Heart right ventricle (tissue), 16 donors: ENCODE measurements around the gene FPGS. TPM values are rescaled to one million over a fixed set of nuclear protein-coding genes. Genes with fewer than 3 reads are reported as not detected.

ENCODE experiments used
- ATAC-seq, 8 donors: fragments of 200-7000 bp; cut with Tn5 transposase; one replicate each; pipeline ENCODE4 v1.9.1; 2020; ENCODE audit warnings: mild to moderate bottlenecking in 8 of 8, moderate library complexity in 8 of 8, moderate number of reproducible peaks in 1 of 8
- DNase-seq, 2 donors: peaks; one replicate each; pipeline ENCODE4 v3.0.0-alpha.2; 2020
- H3K27ac ChIP-seq, 10 donors: fragments of 200-600 bp; sonication (generic) in 2 of 10; one replicate each; pipeline versions ENCODE4 v1.5.0 to v1.8.0; 2020 to 2022; ENCODE audit warnings: mild to moderate bottlenecking in 3 of 10
- H3K27me3 ChIP-seq, 7 donors: fragments of 200-600 bp; one replicate each; pipeline ENCODE4 v1.8.0; 2021 to 2022; ENCODE audit warnings: mild to moderate bottlenecking in 2 of 7
- H3K36me3 ChIP-seq, 9 donors: fragments of 200-600 bp; sonication (generic) in 1 of 9; one replicate each; pipeline versions ENCODE4 v1.5.0 to v1.8.0; 2020 to 2022; ENCODE audit warnings: mild to moderate bottlenecking in 2 of 9
- H3K4me1 ChIP-seq, 9 donors: fragments of 200-600 bp; sonication (generic) in 1 of 9; one replicate each; pipeline versions ENCODE4 v1.5.0 to v1.8.0; 2020 to 2022; ENCODE audit warnings: mild to moderate bottlenecking in 4 of 9
- H3K4me3 ChIP-seq, 10 donors: fragments of 200-600 bp; sonication (generic) in 2 of 10; one replicate each; pipeline versions ENCODE4 v1.5.0 to v1.8.0; 2020 to 2022; ENCODE audit warnings: mild to moderate bottlenecking in 7 of 10, moderate library complexity in 2 of 10
- H3K9me3 ChIP-seq, 11 donors: fragments of 200-600 bp in 10 of 11; sonication (generic) in 2 of 11; one replicate each; pipeline versions ENCODE4 v1.5.0 to v1.8.0; 2013 to 2022; ENCODE audit warnings: mild to moderate bottlenecking in 2 of 11, control low read depth in 1 of 11, moderate library complexity in 1 of 11
- CTCF ChIP-seq, 9 donors: fragments of 200-600 bp; sonication (generic) in 2 of 9; IDR thresholded peaks; one replicate each; pipeline versions ENCODE4 v1.5.0 to v1.8.0; 2021 to 2022; ENCODE audit warnings: antibody characterized with exemption in 9 of 9, mild to moderate bottlenecking in 5 of 9, moderate library complexity in 1 of 9
- WGBS, 2 donors: extraction: QIAGEN DNeasy Blood & Tissue Kit; methylation state at CpG; one replicate each; pipeline ENCODE4 v1.1.7; 2013; ENCODE audit warnings: inconsistent platforms in 1 of 2; 5-methylcytosine and 5-hydroxymethylcytosine counted together
- intact Hi-C, 10 donors: fragments of 100-400 bp; cut with DNase I; formaldehyde crosslinking; loops; one replicate each; pipeline versions ENCODE4 v1.11.1 to v1.14.2; 2022
- polyA plus RNA-seq, 2 donors: library from polyadenylated mRNA; stranded (reverse); fragments of 200-250 nt; gene quantifications; one replicate each; pipeline ENCODE4 v1.2.3, GENCODE V29; 2013
- total RNA-seq, 10 donors: library from RNA; stranded (reverse); fragmentation: NEBNext Ultra II Directional in 3 of 10; extraction: Animal tissue kit (Norgen Biotek cat#: 25700) in 3 of 10; gene quantifications; one replicate each; pipeline versions ENCODE4 v1.2.1 to v1.2.4, GENCODE V29; 2021 to 2023
- donor health status: Arrhythmogenic right ventricular cardiomyopathy.
- donor health status: ischemic (EF 13 %, LVEDD 7.1; RV severe dilation, severe dysfunction).
- donor health status: healthy with polysubstance abuse.
- donor health status: DM: no; HTN: yes; CAD: no.
- donor health status: DM: no; HTN: no; CAD: no.
- donor health status: ischemic (EF 25% LVEDD 6.9; RV normal size, moderate dysfunction).
- donor health status: ischemic (EF 25% LVEDD 5.7; RV mildly dilated, moderate dysfunction).
- donor health status: healthy.
- donor health status: DM: yes; HTN: yes; CAD: no.
- donor health status: Ischemic cardiomyopathy.
- donor health status: ischemic (EF 35%, LVEDD 5.7; RV mildly dilated, moderate dysfunction).
- donor health status: nonischemic (EF 11% LVEDD 7.7; RV severe dilation, severe dysfunction).
- donor health status: DM: yes; HTN: yes; CAD: no.
- donor health status: PGD.
- donor health status: ischemic (EF 29% LVEDD 5.4; RV normal size, mild dysfunction).
- donor health status: nonischemic (EF 23%, LVEDD 6.1; RV moderate dilation, normal function).

FPGS gene
- total and polyA plus RNA-seq, 12 donors, result 40.2 to 58.5 (median 46.0) TPM

GRCh38 chr9:127768698-127769097 is 34.0 kb upstream of the FPGS start:
- Histone ChIP-seq H3K36me3 (peaks cover 0 to 36% (median 0%) of the 10 kb centered on the region in 9 donors), H3K4me1 (peaks cover 8 to 83% (median 58%) of the 10 kb centered on the region in 9 donors), H3K27me3 (no peaks in the 10 kb centered on the region), H3K4me3 (peak overlapping the region in 9 of 10 donors; percentile 52 to 75 (median 65)), H3K9me3 (no peaks in the 10 kb centered on the region), H3K27ac (peak overlapping the region; percentile 71 to 97 (median 88))
- intact Hi-C loops, result no loop called here
- TF ChIP-seq CTCF (IDR thresholded peaks at IDR 0.05), result no peak
- DNase-seq (no peak), ATAC-seq (no peak)
- 54 to 68% methylated on average over 8 of the region's 8 CpGs for WGBS, 2 donors

GRCh38 chr9:127769101-127769500 is 33.6 kb upstream of the FPGS start:
- Histone ChIP-seq H3K4me1 (peaks cover 8 to 82% (median 54%) of the 10 kb centered on the region in 9 donors), H3K36me3 (peaks cover 0 to 40% (median 0%) of the 10 kb centered on the region in 9 donors), H3K4me3 (peak overlapping the region in 9 of 10 donors; percentile 52 to 75 (median 65)), H3K27ac (peak overlapping the region; percentile 71 to 97 (median 88)), H3K27me3 (no peaks in the 10 kb centered on the region), H3K9me3 (no peaks in the 10 kb centered on the region)
- no peak for TF ChIP-seq CTCF (IDR thresholded peaks at IDR 0.05)
- no peak for DNase-seq
- ATAC-seq, result no peak
- 67 to 79% methylated on average over 5 of the region's 5 CpGs for WGBS, 2 donors
- intact Hi-C loops, result no loop called here

GRCh38 chr9:127769929-127770582 is 32.6 kb upstream of the FPGS start:
- ATAC-seq (peak in 5 of 8 donors; percentile 6 to 49 (median 12)), DNase-seq (no peak)
- peak overlapping the region; percentile 42 to 75 (median 64) for H3K4me3 ChIP-seq
- intact Hi-C loops, result no loop called here
- peak overlapping the region; percentile 71 to 97 (median 88) for H3K27ac ChIP-seq
- peaks cover 4 to 73% (median 44%) of the 10 kb centered on the region in 9 donors for H3K4me1 ChIP-seq
- H3K9me3 ChIP-seq, result no peaks in the 10 kb centered on the region
- WGBS, 2 donors, result 46 to 60% methylated on average over 4 of the region's 4 CpGs
- peaks cover 0 to 40% (median 0%) of the 10 kb centered on the region in 9 donors for H3K36me3 ChIP-seq
- no peaks in the 10 kb centered on the region for H3K27me3 ChIP-seq
- peak in 4 of 9 donors; percentile 19 to 37 (median 26) for TF ChIP-seq CTCF (IDR thresholded peaks at IDR 0.05)

DNA sequence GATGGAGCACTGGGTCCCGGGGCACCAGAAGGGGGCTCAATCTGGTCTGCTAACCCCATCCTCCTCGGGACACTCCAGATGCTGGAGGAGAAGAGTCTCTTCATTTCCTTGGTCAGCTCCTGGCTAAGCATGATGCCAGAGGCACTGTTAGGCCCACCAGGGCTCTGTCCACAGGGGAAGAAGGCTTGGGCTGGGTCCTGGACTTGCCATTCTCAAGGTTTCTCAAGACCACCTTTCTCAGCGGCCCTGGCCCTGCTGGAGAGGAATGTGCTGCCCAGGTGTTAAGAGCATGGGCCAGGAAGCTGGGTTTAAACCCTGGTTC is 32.1 kb upstream of the FPGS start:
- Histone ChIP-seq H3K27ac (peak overlapping the region; percentile 71 to 97 (median 88)), H3K9me3 (no peaks in the 10 kb centered on the region), H3K27me3 (no peaks in the 10 kb centered on the region), H3K36me3 (peaks cover 0 to 35% (median 0%) of the 10 kb centered on the region in 9 donors), H3K4me3 (peak overlapping the region; percentile 42 to 75 (median 64)), H3K4me1 (peaks cover 4 to 69% (median 39%) of the 10 kb centered on the region in 9 donors)
- TF ChIP-seq CTCF (IDR thresholded peaks at IDR 0.05), result no peak
- no peak for ATAC-seq
- no peak for DNase-seq
- intact Hi-C loops, result no loop called here
- 34 to 43% methylated on average over 3 of the region's 3 CpGs for WGBS, 2 donors
